ENCODE data around the gene SMG6.
A peak's percentile ranks its signal among the peaks of the same experiment; 100 is the strongest.
"Not testable (repeated sequence)": the region's sequence is repeated elsewhere in the genome, so short reads cannot be mapped to it uniquely, and the experiment has no call there.

Gene SMG6

GRCh38 chr17:2144701-2145100 lies 158.9 kb downstream of the SMG6 start:
- Histone ChIP-seq H3K27me3 (no peaks in the 10 kb centered on the region), H3K27ac (no peak overlapping the region), H3K4me1 (ENCODE audit: control insufficient read depth in 1 of 2, insufficient read depth in 1 of 2, low read depth in 1 of 2, low read length in 1 of 2) (no peaks in the 10 kb centered on the region), H3K9me3 (no peaks in the 10 kb centered on the region), H3K36me3 (peaks cover 4% of the 10 kb centered on the region), H3K4me3 (ENCODE audit: low read depth in 1 of 2, low read length in 1 of 2) (no peak overlapping the region)
- no peak for TF ChIP-seq CTCF (IDR thresholded peaks at IDR 0.05)

- Histone ChIP-seq H3K4me1 (ENCODE audit: control insufficient read depth in 1 of 2, insufficient read depth in 1 of 2, low read depth in 1 of 2, low read length in 1 of 2) (peaks cover 8 to 9% of the 10 kb centered on the region in 2 experiments), H3K9me3 (no peaks in the 10 kb centered on the region), H3K27ac (no peak overlapping the region), H3K36me3 (no peaks in the 10 kb centered on the region), H3K27me3 (no peaks in the 10 kb centered on the region), H3K4me3 (ENCODE audit: low read depth in 1 of 2, low read length in 1 of 2) (no peak overlapping the region)
- no peak for TF ChIP-seq CTCF (IDR thresholded peaks at IDR 0.05)
Measured at GRCh38 chr17:2143332-2143731, 160.3 kb downstream of the SMG6 start.

DNA sequence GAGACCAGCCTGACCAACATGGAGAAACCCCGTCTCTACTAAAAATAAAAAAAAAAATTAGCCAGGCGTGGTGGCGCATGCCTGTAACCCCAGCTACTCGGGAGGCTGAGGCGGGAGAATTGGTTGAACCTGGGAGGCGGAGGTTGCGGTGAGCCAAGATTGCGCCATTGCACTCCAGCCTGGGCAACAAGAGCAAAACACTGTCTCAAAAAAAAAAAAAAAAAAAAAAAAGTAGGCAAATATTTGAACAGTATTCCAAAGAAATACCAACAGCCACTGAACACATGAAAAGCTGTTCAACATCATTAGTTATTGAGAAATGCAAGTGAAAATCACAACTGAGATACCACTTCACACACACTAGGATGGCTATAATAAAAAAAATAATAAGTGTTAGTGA lies 160.9 kb downstream of the SMG6 start:
- not testable (repeated sequence) for H3K27me3 ChIP-seq; H3K4me3 ChIP-seq (ENCODE audit: low read depth in 1 of 2, low read length in 1 of 2); H3K27ac ChIP-seq; H3K36me3 ChIP-seq; H3K9me3 ChIP-seq
- H3K4me1 ChIP-seq (ENCODE audit: control insufficient read depth in 1 of 2, insufficient read depth in 1 of 2, low read depth in 1 of 2, low read length in 1 of 2): peaks cover 13 to 14% of the 10 kb centered on the region in 2 experiments

GRCh38 chr17:2140683-2141082 lies 162.9 kb downstream of the SMG6 start:
- no peak for TF ChIP-seq CTCF (IDR thresholded peaks at IDR 0.05)
- no peaks in the 10 kb centered on the region for H3K9me3 ChIP-seq
- no peaks in the 10 kb centered on the region for H3K27me3 ChIP-seq
- peaks cover 13 to 16% of the 10 kb centered on the region in 2 experiments for H3K4me1 ChIP-seq (ENCODE audit: control insufficient read depth in 1 of 2, insufficient read depth in 1 of 2, low read depth in 1 of 2, low read length in 1 of 2)
- no peak overlapping the region for H3K4me3 ChIP-seq (ENCODE audit: low read depth in 1 of 2, low read length in 1 of 2)
- no peak overlapping the region for H3K27ac ChIP-seq
- no peaks in the 10 kb centered on the region for H3K36me3 ChIP-seq

DNA sequence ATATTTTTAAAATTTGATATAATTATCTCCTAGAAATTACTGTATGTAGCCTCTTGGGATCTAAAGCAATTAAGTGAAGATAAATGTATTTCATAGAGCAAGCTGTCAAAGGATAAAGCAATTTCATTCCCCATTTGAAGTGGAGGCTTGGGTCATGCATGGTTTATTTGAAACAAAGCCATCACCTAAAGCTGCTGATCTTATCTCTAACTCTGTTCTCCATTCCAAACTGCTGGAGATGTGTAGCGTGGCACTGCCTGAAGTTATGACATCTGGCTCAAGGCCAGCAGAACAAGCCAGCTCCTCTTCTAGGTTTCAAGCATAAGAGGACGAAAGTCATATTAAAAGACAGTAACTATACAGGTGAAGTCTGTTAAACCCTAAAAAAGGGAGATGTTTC lies 164.8 kb downstream of the SMG6 start:
- peak overlapping the region; percentile 28 for H3K27ac ChIP-seq
- H3K9me3 ChIP-seq: no peaks in the 10 kb centered on the region
- no peak for TF ChIP-seq CTCF (IDR thresholded peaks at IDR 0.05)
- H3K27me3 ChIP-seq: no peaks in the 10 kb centered on the region
- H3K36me3 ChIP-seq: no peaks in the 10 kb centered on the region
- peaks cover 13 to 16% of the 10 kb centered on the region in 2 experiments for H3K4me1 ChIP-seq (ENCODE audit: control insufficient read depth in 1 of 2, insufficient read depth in 1 of 2, low read depth in 1 of 2, low read length in 1 of 2)
- no peak overlapping the region for H3K4me3 ChIP-seq (ENCODE audit: low read depth in 1 of 2, low read length in 1 of 2)

DNA sequence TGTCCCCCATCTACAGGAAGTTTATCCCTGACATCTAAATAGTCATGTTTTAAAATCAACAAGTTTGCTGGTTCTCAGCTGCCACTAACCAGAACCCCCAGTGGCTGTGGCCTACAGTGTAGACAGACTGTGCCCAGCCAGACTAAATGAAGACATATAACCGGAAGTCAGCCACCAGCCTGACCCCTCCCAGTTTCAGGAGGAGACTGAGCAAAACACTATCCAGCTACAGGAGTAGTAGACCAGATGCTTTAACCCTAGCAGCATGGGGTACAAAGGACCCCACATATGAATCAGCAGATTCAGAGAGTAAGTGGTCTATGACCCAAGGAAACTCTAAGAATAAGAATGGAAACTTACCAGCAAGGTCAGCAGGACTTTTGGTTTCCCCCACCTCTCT lies 165.3 kb downstream of the SMG6 start:
- TF ChIP-seq CTCF (IDR thresholded peaks at IDR 0.05): no peak
- Histone ChIP-seq H3K27ac (peak overlapping the region; percentile 28), H3K27me3 (no peaks in the 10 kb centered on the region), H3K4me1 (ENCODE audit: control insufficient read depth in 1 of 2, insufficient read depth in 1 of 2, low read depth in 1 of 2, low read length in 1 of 2) (peaks cover 13 to 16% of the 10 kb centered on the region in 2 experiments), H3K36me3 (no peaks in the 10 kb centered on the region), H3K9me3 (no peaks in the 10 kb centered on the region), H3K4me3 (ENCODE audit: low read depth in 1 of 2, low read length in 1 of 2) (no peak overlapping the region)

Measured in neutrophil (primary cell).